HepG2 (cell line): ENCODE results near the gene ESPN. TPM values are rescaled to one million over a fixed set of nuclear protein-coding genes. Genes with fewer than 3 reads are reported as not detected.

Experiments used
- GABPB1 ChIP-seq: IDR thresholded peaks from 2 replicates; pipeline ENCODE4 v1.6.1; 2016; ENCODE audit warnings: mild to moderate bottlenecking, missing genetic modification reagents, moderate library complexity, missing compliant biosample characterization
- HHEX ChIP-seq: IDR thresholded peaks from 2 replicates; pipeline ENCODE4 v1.6.1; 2016; ENCODE audit warnings: control low read depth
- HMG20B ChIP-seq: conservative IDR thresholded peaks from 2 replicates; pipeline ENCODE4 v1.6.1; 2016; ENCODE audit warnings: missing genetic modification reagents, missing compliant biosample characterization
- NR3C1 ChIP-seq: sonication (generic); formaldehyde crosslinking; IDR thresholded peaks from 2 replicates; pipeline ENCODE4 v1.4.0; 2020; ENCODE audit warnings: missing genetic modification reagents
- PAF1 ChIP-seq: IDR thresholded peaks from 2 replicates; pipeline ENCODE4 v1.6.1; 2016; ENCODE audit warnings: missing genetic modification reagents, missing compliant biosample characterization
- PCBP1 ChIP-seq: fragments of 200-400 bp; formaldehyde crosslinking; IDR thresholded peaks from 2 replicates; pipeline ENCODE4 v1.6.1; 2017; ENCODE audit warnings: mild to moderate bottlenecking, low read depth, low read length, borderline replicate concordance
- RAD21 ChIP-seq: fragments of 450-650 bp; formaldehyde crosslinking; IDR thresholded peaks from 2 replicates; pipeline ENCODE4 v1.5.0; 2020; ENCODE audit warnings: mild to moderate bottlenecking
- RARG ChIP-seq: sonication (generic); formaldehyde crosslinking; IDR thresholded peaks from 2 replicates; pipeline ENCODE4 v1.4.0; 2020; ENCODE audit warnings: low read depth, mild to moderate bottlenecking, missing genetic modification reagents
- ZBTB40 ChIP-seq, 2 experiments: fragments of 450-650 bp in 1 of 2; sonication (generic) in 1 of 2; formaldehyde crosslinking in 1 of 2; IDR thresholded peaks; 2 replicates each; pipeline versions ENCODE4 v1.6.1 to v1.8.0; 2016 to 2022; ENCODE audit warnings: antibody characterized with exemption in 1 of 2, mild to moderate bottlenecking in 1 of 2, missing genetic modification reagents in 1 of 2
- ZNF143 ChIP-seq: sonication (generic); formaldehyde crosslinking; IDR thresholded peaks from 2 replicates; pipeline ENCODE4 v1.4.0; 2020; ENCODE audit warnings: missing genetic modification reagents
- ZNF776 ChIP-seq: sonication (generic); formaldehyde crosslinking; IDR thresholded peaks from 2 replicates; pipeline ENCODE4 v1.4.0; 2020; ENCODE audit warnings: mild to moderate bottlenecking, missing genetic modification reagents
- polyA plus RNA-seq, 8 experiments: library from polyadenylated mRNA; depleted of rRNA in 3 of 8; stranded (reverse) in 7 of 8; unstranded in 1 of 8; fragments of >200 nt; fragmentation: Illumina TruSeq in 4 of 8; extraction: Trizol in 4 of 8; gene quantifications; 2 replicates each; pipeline versions ENCODE4 v1.2.1 to v1.2.3, GENCODE V29; 2011 to 2016; ENCODE audit warnings: low read depth in 4 of 8, missing spikeins in 1 of 8, mixed read lengths in 1 of 8; ENCODE audit not compliant: insufficient read depth in 1 of 8
- total RNA-seq, 5 experiments: library from RNA; depleted of rRNA; stranded (reverse); fragments of >200 nt; fragmentation: Illumina TruSeq; extraction: Trizol; gene quantifications; 2 replicates each; pipeline ENCODE4 v1.2.3, GENCODE V29; 2016; ENCODE audit warnings: low read depth in 1 of 5
- TF ChIP-seq, protein P1 (sequence below): IDR thresholded peaks from 2 replicates; pipeline ENCODE4 v1.6.1; 2016; ENCODE audit warnings: low read depth, missing genetic modification reagents, missing compliant biosample characterization
- TF ChIP-seq, protein P2 (sequence below): sonication (generic); formaldehyde crosslinking; conservative IDR thresholded peaks from 2 replicates; pipeline ENCODE4 v1.8.1; 2023; ENCODE audit warnings: missing genetic modification reagents

Gene ESPN
- total and polyA plus RNA-seq, 2 of the 13 experiments (the other 11 are each of a cell fraction or from before 2014, with no cell fraction given) = 48.6 to 54.2 TPM

- no peak for TF ChIP-seq ZBTB40 (IDR thresholded peaks at IDR 0.05)
- TF ChIP-seq ZBTB40 (CRISPR knock-in tag; IDR thresholded peaks at IDR 0.05) = 0 out of 2 replicates have a peak, but pooled peaks have one; percentile 20
- TF ChIP-seq ZNF776 (CRISPR knock-in tag) = no peak
- TF ChIP-seq, protein P1, sequence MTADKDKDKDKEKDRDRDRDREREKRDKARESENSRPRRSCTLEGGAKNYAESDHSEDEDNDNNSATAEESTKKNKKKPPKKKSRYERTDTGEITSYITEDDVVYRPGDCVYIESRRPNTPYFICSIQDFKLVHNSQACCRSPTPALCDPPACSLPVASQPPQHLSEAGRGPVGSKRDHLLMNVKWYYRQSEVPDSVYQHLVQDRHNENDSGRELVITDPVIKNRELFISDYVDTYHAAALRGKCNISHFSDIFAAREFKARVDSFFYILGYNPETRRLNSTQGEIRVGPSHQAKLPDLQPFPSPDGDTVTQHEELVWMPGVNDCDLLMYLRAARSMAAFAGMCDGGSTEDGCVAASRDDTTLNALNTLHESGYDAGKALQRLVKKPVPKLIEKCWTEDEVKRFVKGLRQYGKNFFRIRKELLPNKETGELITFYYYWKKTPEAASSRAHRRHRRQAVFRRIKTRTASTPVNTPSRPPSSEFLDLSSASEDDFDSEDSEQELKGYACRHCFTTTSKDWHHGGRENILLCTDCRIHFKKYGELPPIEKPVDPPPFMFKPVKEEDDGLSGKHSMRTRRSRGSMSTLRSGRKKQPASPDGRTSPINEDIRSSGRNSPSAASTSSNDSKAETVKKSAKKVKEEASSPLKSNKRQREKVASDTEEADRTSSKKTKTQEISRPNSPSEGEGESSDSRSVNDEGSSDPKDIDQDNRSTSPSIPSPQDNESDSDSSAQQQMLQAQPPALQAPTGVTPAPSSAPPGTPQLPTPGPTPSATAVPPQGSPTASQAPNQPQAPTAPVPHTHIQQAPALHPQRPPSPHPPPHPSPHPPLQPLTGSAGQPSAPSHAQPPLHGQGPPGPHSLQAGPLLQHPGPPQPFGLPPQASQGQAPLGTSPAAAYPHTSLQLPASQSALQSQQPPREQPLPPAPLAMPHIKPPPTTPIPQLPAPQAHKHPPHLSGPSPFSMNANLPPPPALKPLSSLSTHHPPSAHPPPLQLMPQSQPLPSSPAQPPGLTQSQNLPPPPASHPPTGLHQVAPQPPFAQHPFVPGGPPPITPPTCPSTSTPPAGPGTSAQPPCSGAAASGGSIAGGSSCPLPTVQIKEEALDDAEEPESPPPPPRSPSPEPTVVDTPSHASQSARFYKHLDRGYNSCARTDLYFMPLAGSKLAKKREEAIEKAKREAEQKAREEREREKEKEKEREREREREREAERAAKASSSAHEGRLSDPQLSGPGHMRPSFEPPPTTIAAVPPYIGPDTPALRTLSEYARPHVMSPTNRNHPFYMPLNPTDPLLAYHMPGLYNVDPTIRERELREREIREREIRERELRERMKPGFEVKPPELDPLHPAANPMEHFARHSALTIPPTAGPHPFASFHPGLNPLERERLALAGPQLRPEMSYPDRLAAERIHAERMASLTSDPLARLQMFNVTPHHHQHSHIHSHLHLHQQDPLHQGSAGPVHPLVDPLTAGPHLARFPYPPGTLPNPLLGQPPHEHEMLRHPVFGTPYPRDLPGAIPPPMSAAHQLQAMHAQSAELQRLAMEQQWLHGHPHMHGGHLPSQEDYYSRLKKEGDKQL (CRISPR knock-in tag) = no peak
- no peak for TF ChIP-seq PAF1 (CRISPR knock-in tag)
- TF ChIP-seq, protein P2, sequence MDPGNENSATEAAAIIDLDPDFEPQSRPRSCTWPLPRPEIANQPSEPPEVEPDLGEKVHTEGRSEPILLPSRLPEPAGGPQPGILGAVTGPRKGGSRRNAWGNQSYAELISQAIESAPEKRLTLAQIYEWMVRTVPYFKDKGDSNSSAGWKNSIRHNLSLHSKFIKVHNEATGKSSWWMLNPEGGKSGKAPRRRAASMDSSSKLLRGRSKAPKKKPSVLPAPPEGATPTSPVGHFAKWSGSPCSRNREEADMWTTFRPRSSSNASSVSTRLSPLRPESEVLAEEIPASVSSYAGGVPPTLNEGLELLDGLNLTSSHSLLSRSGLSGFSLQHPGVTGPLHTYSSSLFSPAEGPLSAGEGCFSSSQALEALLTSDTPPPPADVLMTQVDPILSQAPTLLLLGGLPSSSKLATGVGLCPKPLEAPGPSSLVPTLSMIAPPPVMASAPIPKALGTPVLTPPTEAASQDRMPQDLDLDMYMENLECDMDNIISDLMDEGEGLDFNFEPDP (CRISPR knock-in tag) = 0 out of 2 replicates have a peak, but pooled peaks have one; percentile 37
- TF ChIP-seq HHEX (CRISPR knock-in tag) = no peak
- TF ChIP-seq RARG (CRISPR knock-in tag) = no peak
- no peak for TF ChIP-seq ZNF143 (CRISPR knock-in tag)
- TF ChIP-seq HMG20B (CRISPR knock-in tag) = no peak
- TF ChIP-seq GABPB1 (CRISPR knock-in tag) = peak; percentile 77
- no peak for TF ChIP-seq NR3C1
- TF ChIP-seq PCBP1 = no peak
- TF ChIP-seq RAD21 (CRISPR knock-in tag) = peak; percentile 37; the same call in 1 of the 2 replicates
Measured at GRCh38 chr1:6393400-6394187, 31.0 kb upstream of the ESPN start, which contains the start of gene ACOT7 (continued).
